Endothelial cell of umbilical vein (primary cell): ENCODE data around the gene CAMTA1.

Experiments
- EZH2 ChIP-seq: IDR thresholded peaks from 2 replicates; pipeline ENCODE4 v1.6.1; 2012; ENCODE audit warnings: borderline replicate concordance, low read depth, mild to moderate bottlenecking, moderate library complexity, low read length, inconsistent platforms; ENCODE audit not compliant: severe bottlenecking
- FOS ChIP-seq: IDR thresholded peaks from 2 replicates; pipeline ENCODE4 v1.6.1; 2011; ENCODE audit warnings: mild to moderate bottlenecking, low read length, moderate library complexity, borderline replicate concordance; ENCODE audit not compliant: insufficient read depth
- POLR2A ChIP-seq: IDR thresholded peaks from 2 replicates; pipeline ENCODE4 v1.6.1; 2012; ENCODE audit warnings: low read depth, mild to moderate bottlenecking, control low read depth, low read length
- POLR2AphosphoS5 ChIP-seq: IDR thresholded peaks from 2 replicates; pipeline ENCODE4 v1.6.1; 2012; ENCODE audit warnings: low read depth, mild to moderate bottlenecking, control low read depth, low read length, moderate library complexity; ENCODE audit not compliant: insufficient read depth
- TF ChIP-seq, protein P1 (sequence below): IDR thresholded peaks from 2 replicates; pipeline ENCODE4 v1.6.1; 2011; ENCODE audit not compliant: insufficient read depth, insufficient read length
- TF ChIP-seq, protein P2 (sequence below), 2 donors: IDR thresholded peaks; 1 replicate in 1 of 2; 2 replicates in 1 of 2; pipeline ENCODE4 v1.5.1; 2011; ENCODE audit warnings: low read length in 2 of 2, mild to moderate bottlenecking in 2 of 2, moderate library complexity in 2 of 2, control low read depth in 1 of 2, inconsistent platforms in 1 of 2, low read depth in 1 of 2; ENCODE audit not compliant: insufficient read depth in 1 of 2; ENCODE audit errors: extremely low read depth in 1 of 2

- TF ChIP-seq, protein P1, sequence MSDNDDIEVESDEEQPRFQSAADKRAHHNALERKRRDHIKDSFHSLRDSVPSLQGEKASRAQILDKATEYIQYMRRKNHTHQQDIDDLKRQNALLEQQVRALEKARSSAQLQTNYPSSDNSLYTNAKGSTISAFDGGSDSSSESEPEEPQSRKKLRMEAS = no peak
- TF ChIP-seq, protein P2, sequence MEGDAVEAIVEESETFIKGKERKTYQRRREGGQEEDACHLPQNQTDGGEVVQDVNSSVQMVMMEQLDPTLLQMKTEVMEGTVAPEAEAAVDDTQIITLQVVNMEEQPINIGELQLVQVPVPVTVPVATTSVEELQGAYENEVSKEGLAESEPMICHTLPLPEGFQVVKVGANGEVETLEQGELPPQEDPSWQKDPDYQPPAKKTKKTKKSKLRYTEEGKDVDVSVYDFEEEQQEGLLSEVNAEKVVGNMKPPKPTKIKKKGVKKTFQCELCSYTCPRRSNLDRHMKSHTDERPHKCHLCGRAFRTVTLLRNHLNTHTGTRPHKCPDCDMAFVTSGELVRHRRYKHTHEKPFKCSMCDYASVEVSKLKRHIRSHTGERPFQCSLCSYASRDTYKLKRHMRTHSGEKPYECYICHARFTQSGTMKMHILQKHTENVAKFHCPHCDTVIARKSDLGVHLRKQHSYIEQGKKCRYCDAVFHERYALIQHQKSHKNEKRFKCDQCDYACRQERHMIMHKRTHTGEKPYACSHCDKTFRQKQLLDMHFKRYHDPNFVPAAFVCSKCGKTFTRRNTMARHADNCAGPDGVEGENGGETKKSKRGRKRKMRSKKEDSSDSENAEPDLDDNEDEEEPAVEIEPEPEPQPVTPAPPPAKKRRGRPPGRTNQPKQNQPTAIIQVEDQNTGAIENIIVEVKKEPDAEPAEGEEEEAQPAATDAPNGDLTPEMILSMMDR (IDR thresholded peaks at IDR 0.05; ENCODE audit: extremely low read depth in 1 of 2, insufficient read depth in 1 of 2, low read depth in 1 of 2, low read length in 2 of 2) = no peak
- no peak for TF ChIP-seq POLR2AphosphoS5
- no peak for TF ChIP-seq POLR2A
- no peak for TF ChIP-seq EZH2
- TF ChIP-seq FOS = no peak
Measured at GRCh38 chr1:6957341-6957740, 172.1 kb downstream of the CAMTA1 start.
